ENCODE data around the gene ADPRS.

DNA sequence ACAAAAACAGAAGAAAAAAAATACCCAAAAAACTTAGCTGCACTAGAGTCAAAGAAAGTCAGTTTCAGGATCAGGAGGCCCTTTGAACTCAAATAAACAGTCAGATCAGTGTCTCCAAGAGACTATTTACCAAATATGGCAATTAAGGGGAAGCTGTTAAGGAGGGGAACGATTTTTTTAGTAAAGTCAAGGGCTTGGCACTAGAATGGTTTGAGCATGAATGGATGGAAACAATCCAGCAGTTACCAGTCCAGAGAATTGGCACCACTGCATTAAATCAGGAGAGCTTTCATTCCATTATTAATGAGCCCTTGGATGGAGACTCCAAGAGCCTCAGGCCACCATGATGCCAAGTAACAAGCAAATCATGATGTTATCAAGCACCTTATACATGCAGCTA is 53.4 kb downstream of the ADPRS start:
- TF ChIP-seq, protein P1, sequence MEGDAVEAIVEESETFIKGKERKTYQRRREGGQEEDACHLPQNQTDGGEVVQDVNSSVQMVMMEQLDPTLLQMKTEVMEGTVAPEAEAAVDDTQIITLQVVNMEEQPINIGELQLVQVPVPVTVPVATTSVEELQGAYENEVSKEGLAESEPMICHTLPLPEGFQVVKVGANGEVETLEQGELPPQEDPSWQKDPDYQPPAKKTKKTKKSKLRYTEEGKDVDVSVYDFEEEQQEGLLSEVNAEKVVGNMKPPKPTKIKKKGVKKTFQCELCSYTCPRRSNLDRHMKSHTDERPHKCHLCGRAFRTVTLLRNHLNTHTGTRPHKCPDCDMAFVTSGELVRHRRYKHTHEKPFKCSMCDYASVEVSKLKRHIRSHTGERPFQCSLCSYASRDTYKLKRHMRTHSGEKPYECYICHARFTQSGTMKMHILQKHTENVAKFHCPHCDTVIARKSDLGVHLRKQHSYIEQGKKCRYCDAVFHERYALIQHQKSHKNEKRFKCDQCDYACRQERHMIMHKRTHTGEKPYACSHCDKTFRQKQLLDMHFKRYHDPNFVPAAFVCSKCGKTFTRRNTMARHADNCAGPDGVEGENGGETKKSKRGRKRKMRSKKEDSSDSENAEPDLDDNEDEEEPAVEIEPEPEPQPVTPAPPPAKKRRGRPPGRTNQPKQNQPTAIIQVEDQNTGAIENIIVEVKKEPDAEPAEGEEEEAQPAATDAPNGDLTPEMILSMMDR (IDR thresholded peaks at IDR 0.05; ENCODE audit: insufficient read depth, low read depth, low read length): no peak
- TF ChIP-seq EZH2 (IDR thresholded peaks at IDR 0.05; ENCODE audit: insufficient read depth, low read length): no peak

Measured in astrocyte (in vitro differentiated cells and primary cell).